ENCODE data around the gene PIGH. TPM values are rescaled to one million over a fixed set of nuclear protein-coding genes. Genes with fewer than 3 reads are reported as not detected.

The PIGH gene, protein sequence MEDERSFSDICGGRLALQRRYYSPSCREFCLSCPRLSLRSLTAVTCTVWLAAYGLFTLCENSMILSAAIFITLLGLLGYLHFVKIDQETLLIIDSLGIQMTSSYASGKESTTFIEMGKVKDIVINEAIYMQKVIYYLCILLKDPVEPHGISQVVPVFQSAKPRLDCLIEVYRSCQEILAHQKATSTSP
- 10 to 100 TPM; 11.5 to 27.5 (median 23.1) TPM for total RNA-seq

GRCh38 chr14:67599698-67600561 lies at the start of gene PIGH:
Gene PIGH, minus strand, starts transcription at chr14:67600268. Its CDS starts 65 bp downstream, at chr14:67600203.
- TF ChIP-seq CTCF (IDR thresholded peaks at IDR 0.05) (peak; percentile 43 to 88 (median 73)), POLR2AphosphoS5 (IDR thresholded peaks at IDR 0.05) (peak; percentile 87 to 91), EP300 (IDR thresholded peaks at IDR 0.05) (no peak), POLR2A (IDR thresholded peaks at IDR 0.05) (peak in 2 of 4 donors; percentile 83 to 90)
- Histone ChIP-seq H3K36me3 (no peaks in the 10 kb centered on the region), H3K27ac (peak within 1 kb of the TSS; percentile 78 to 84 (median 84)), H3K4me1 (peaks cover 5 to 14% (median 10%) of the 10 kb centered on the region in 4 donors), H3K9me3 (no peaks in the 10 kb centered on the region), H3K27me3 (no peaks in the 10 kb centered on the region), H3K4me3 (peak within 1 kb of the TSS; percentile 60 to 73 (median 66))
- DNase-seq = peak; percentile 88 to 99
- peak; percentile 97 to 100 for ATAC-seq (ENCODE audit: low FRiP score in 2 of 2)
- WGBS, 2 donors = 9 to 15% methylated on average over 21 to 34 of the region's 77 CpGs

GRCh38 chr14:67646131-67646530 lies 46.1 kb upstream of the PIGH start:
- Histone ChIP-seq H3K9me3 (no peaks in the 10 kb centered on the region), H3K36me3 (peaks cover 14 to 55% (median 30%) of the 10 kb centered on the region in 4 donors), H3K27me3 (no peaks in the 10 kb centered on the region), H3K4me3 (no peak overlapping the region), H3K4me1 (no peaks in the 10 kb centered on the region), H3K27ac (no peak overlapping the region)
- DNase-seq (no peak), ATAC-seq (ENCODE audit: low FRiP score in 2 of 2) (no peak)
- TF ChIP-seq CTCF (IDR thresholded peaks at IDR 0.05) = no peak
- 98 to 99% methylated on average over 3 of the region's 3 CpGs for WGBS, 2 donors

DNA sequence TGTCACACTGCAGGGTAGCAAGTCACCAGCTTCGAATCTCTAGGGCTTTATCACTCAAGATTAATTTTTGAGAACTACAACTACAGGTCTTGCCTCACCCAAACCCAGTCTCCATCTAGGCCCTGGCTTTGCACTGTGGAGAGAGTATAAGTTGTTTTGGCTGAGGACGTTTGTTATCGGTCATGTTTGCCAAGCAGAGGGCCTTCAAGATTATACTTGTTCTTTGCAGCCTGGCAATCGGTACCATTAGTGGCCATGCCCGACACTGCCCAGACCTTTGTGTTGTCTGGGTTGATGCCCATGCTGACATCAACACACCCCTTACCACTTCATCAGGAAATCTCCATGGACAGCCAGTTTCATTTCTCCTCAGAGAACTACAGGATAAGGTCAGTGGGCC lies 45.3 kb upstream of the PIGH start:
- no peak for TF ChIP-seq POLR2A (IDR thresholded peaks at IDR 0.05)
- no peaks in the 10 kb centered on the region for H3K9me3 ChIP-seq
- H3K27me3 ChIP-seq = no peaks in the 10 kb centered on the region
- no peak overlapping the region for H3K4me3 ChIP-seq
- no peak for DNase-seq
- WGBS, 2 donors = 86 to 95% methylated on average over 5 of the region's 5 CpGs
- no peaks in the 10 kb centered on the region for H3K4me1 ChIP-seq
- H3K27ac ChIP-seq = no peak overlapping the region
- ATAC-seq (ENCODE audit: low FRiP score in 2 of 2) = no peak
- H3K36me3 ChIP-seq = peaks cover 11 to 48% (median 24%) of the 10 kb centered on the region in 4 donors

DNA sequence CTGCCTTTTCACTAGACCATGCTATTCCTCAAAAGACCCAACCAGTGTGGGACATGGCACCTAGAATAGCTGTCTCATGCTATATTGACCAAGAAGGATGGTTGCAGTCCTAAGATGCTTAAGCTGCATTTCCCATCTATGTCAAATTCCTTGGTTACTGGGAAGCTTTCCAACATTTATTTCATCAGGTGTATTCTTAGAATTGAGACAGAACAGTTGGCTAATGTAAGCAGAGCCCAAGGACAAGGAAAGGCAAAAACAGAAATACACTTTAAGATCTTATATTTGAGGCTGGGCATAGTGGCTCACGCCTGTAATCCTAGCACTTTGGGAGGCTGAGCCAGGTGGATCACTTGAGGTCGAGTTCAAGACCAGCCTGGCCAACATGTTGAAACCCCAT lies 44.4 kb upstream of the PIGH start:
- TF ChIP-seq POLR2A (IDR thresholded peaks at IDR 0.05) (no peak), POLR2AphosphoS5 (IDR thresholded peaks at IDR 0.05) (no peak), CTCF (IDR thresholded peaks at IDR 0.05) (no peak), EP300 (IDR thresholded peaks at IDR 0.05) (no peak)
- ATAC-seq (ENCODE audit: low FRiP score in 2 of 2) (no peak), DNase-seq (no peak)
- Histone ChIP-seq H3K4me1 (no peaks in the 10 kb centered on the region), H3K4me3 (no peak overlapping the region), H3K9me3 (no peaks in the 10 kb centered on the region), H3K27ac (no peak overlapping the region), H3K27me3 (no peaks in the 10 kb centered on the region), H3K36me3 (peaks cover 6 to 38% (median 19%) of the 10 kb centered on the region in 4 donors)
- WGBS, 2 donors = 79% methylated on average over 2 of the region's 2 CpGs

DNA sequence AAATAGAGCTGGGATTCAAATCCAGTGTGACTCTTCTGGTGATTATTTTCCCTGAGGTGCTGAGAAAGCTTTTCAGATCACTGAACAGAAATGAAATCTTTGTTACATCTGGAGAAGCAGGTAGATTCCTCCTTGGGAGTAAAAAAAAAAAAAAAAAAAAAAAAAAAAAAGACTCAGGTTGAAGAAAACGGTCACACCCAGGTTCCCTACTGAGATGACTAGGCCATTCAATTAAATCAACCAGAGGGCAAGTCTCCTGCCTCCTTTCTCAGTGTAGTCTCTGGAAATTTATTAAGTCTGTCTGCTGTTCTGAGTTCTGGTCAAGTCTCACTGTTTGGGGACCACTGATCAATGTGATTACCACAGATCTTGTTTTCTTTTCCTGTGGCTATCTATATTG lies 43.6 kb upstream of the PIGH start:
- TF ChIP-seq CTCF (IDR thresholded peaks at IDR 0.05) (no peak), EP300 (IDR thresholded peaks at IDR 0.05) (no peak), POLR2AphosphoS5 (IDR thresholded peaks at IDR 0.05) (no peak), POLR2A (IDR thresholded peaks at IDR 0.05) (no peak)
- Histone ChIP-seq H3K4me1 (no peaks in the 10 kb centered on the region), H3K9me3 (no peaks in the 10 kb centered on the region), H3K27ac (no peak overlapping the region), H3K4me3 (no peak overlapping the region), H3K27me3 (no peaks in the 10 kb centered on the region), H3K36me3 (peaks cover 5 to 31% (median 12%) of the 10 kb centered on the region in 4 donors)
- DNase-seq (no peak), ATAC-seq (ENCODE audit: low FRiP score in 2 of 2) (no peak)
- WGBS, 2 donors = 66 to 81% methylated on average over 1 of the region's 1 CpG
